NCI-H524 (cell line): ENCODE results near the gene MUC20.
"Not testable (repeated sequence)": the region's sequence is repeated elsewhere in the genome, so short reads cannot be mapped to it uniquely, and the experiment has no call there.

Source experiments
- DNase-seq, 2 experiments: peaks; one replicate each; lab custom pipeline; 2025; lab: John Stamatoyannopoulos, UW

MUC20 gene, protein sequence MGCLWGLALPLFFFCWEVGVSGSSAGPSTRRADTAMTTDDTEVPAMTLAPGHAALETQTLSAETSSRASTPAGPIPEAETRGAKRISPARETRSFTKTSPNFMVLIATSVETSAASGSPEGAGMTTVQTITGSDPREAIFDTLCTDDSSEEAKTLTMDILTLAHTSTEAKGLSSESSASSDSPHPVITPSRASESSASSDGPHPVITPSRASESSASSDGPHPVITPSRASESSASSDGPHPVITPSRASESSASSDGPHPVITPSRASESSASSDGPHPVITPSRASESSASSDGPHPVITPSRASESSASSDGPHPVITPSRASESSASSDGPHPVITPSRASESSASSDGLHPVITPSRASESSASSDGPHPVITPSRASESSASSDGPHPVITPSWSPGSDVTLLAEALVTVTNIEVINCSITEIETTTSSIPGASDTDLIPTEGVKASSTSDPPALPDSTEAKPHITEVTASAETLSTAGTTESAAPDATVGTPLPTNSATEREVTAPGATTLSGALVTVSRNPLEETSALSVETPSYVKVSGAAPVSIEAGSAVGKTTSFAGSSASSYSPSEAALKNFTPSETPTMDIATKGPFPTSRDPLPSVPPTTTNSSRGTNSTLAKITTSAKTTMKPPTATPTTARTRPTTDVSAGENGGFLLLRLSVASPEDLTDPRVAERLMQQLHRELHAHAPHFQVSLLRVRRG

DNA sequence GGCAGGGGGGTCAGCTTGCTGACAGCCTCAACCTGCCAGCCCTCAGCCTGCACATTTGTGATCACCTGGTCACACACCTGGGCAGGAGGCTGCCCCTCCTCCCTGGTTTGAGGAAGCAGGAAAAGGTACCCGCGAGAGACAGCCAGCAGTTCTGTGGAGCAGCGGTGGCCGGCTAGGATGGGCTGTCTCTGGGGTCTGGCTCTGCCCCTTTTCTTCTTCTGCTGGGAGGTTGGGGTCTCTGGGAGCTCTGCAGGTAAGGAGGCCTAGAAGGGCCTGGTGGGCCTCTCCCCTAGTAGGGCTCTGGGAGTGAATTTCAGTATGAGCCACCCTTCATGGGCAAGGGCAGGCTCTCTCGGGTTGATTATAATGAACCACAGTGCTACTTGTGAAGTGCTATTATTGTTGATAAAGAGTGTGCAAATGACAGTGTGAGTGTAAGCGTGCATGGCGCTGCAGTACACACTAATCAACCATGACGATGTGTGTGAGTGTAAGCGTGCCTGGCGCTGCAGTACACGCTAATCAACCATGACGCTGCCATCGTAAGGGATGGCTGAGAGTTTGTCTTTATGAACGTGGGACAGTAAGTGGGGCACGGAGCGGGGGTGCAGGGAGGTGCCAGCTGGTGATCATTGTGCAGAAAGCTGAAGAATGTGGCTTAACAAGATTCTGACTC, at the start of gene MUC20:
MUC20 (plus strand) TSS at position 148 of the 676 bp plus-strand sequence; CDS start at position 178, 30 bp downstream.
- DNase-seq, result not testable (repeated sequence)

DNA sequence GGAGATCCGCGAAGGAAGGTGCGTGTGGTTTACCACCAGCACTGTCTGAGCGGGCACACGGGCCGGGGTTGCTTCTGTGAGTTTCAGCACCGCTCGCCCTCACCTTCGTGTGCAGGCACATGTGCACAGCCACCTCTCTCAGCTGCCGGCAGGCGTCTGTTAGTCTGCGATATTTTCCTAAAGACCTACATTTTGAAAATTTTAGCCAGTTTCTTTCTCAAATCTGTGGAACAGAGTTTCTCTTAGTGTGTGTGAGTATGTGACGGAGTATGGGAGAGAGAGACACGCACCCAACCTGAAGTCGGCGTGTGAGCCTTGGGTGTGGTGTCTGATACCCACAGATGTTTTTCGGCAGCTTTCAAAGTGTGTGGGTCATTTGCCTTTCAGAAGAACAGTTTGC, 49.5 kb upstream of the MUC20 start:
- DNase-seq, result not testable (repeated sequence)

DNA sequence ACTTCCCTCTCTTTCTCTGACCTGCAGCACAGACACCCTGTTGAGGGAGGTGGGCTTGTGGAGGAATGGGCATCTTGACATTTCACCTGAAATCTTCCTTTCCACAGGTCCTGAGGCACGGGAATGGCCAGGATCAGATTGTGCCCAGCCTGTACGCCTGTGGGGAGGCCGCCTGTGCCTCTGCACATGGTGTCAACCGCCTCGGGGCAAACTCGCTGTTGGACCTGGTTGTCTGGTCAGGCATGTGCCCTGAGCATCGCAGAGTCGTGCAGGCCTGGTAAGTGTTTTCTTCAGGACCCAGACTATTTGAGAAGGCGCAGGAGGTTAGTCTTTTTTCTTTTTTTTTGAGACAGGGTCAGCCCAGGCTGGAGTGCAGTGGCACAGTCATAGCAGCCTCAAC, 47.1 kb upstream of the MUC20 start:
- DNase-seq, result not testable (repeated sequence)

DNA sequence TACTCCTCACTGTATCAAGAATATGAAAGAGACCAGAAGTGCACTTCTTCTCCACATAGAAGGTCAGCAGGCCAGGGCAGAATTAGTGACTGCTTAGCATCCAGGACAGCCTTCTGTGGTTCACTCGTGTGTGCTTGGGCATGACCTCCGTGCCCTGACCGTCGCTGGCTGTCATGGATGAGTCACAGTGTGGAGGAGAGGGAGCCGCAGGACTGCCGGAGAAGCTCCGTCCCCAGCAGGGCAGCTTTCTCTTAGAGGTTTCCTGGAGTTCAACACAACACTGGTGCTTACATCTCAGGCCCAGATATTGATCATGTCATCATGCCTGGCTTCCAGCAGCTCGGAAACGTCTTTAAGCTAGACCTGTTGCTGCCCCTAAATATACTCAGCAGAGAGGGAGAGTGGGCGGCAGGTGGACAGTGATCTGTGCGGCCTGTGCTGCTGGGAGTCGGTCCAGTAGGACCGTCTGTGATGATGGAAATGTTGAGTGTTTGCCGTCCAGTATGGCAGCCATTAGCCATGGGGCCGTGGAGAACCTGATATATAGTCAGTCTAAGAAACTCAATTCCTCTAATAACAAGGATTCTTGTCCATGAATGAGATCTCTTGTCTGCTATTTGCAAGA, 42.3 kb upstream of the MUC20 start:
- DNase-seq, result not testable (repeated sequence)

DNA sequence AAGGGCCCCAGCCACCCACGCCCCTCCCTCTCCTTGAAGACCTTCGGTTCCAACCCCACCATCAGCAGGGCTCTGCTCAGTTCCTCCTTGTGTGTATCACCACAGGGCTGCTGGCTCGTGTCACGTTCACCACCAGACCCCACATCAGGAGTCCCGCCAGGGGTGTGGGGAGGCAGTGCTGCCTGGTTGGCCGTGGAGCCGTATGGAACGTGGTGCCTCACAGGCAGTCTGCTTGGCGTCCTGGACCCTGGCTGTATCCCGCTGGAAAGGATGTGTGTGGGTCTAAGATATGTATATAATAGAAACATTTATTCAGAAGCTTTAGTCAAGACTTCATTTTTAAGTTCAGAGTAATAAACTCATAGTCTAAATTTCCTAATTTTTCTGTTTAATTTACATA, 40.1 kb upstream of the MUC20 start:
- DNase-seq, result not testable (repeated sequence)

DNA sequence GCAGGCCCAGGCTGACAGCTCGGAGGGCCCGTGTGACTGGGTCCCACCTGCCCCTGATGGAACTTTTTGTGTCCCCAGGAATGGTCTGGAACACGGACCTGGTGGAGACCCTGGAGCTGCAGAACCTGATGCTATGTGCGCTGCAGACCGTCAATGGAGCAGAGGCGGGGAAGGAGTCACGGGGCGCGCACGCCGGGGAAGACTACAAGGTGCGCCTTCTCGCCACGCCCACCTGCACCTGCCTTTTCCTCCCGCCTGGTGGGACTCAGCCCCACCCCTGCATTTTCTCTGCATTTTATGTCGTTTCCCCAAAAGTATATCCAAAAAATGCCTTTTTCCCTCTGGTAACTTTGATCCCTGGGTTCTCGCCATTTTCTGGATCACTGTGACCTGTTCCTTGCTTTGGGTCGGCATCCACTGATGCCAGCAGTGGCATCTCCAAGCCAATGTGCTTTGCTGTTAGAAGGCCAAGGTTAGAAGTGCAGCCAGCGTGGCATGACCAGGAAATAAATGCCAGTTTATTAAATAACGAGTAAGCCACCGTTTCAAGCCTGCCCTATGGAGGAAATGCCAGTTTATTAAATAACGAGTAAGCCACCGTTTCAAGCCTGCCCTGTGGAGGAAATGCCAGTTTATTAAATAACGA, 39.2 kb upstream of the MUC20 start:
- DNase-seq, result not testable (repeated sequence)

DNA sequence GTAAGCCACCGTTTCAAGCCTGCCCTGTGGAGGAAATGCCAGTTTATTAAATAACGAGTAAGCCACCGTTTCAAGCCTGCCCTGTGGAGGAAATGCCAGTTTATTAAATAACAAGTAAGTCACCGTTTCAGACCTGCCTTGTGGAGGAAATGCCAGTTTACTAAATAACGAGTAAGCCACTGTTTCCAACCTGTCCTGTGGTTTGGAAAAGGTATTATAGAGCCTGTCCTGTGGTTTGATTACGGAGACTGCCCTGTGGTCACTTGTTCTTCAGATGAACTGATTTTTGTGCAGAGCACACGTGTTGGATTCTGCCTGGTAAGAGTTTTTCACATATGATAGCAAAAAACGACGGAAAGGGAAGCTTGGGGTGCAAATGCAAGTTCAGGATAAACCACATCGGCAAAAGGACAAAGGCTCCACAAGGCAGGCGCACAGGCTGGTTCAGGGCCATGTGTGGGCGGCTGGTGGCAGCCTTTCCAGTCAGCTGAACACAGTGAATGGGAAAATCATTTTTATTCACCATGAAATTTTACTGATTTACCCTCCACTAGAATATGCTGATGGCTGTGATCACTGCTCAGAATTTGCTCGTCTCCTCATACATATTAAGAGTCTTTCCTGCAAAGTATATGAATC, 38.6 kb upstream of the MUC20 start:
- not testable (repeated sequence) for DNase-seq

DNA sequence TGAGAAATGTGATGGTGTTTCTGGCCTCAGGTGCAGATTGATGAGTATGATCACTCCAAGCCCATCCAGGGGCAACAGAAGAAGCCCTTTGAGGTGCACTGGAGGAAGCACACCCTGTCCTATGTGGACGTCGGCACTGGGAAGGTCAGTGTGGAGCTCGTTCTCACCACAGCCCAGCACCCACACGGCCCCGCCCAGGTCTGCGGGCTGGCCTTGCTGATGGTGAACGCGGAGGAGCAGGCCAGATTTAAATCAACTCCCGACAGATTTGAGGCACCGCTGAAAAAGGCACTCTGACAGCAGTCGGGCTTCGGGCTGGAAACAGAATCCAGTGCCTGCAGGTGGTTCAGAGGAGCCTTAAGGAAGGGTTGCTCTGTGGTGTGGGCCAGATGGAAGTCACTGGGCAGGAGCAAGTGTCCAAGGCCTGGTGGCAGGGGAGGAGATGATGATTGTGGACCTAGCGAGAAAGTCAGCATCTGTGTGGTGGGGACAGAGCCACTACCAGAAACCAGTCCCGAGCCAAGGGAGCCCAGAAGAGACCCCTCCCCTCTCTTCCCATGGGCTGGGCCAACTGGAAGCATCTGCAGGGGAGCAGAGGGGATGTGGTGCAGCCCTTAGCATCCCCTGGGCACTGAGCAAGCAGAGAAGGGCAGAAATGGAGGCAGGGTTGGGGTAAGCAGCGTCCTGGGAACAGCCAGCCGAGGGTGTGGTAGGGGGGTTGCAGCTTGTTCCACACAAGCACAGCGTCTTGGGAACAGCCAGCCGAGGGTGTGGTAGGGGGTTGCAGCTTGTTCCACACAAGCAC, 36.9 kb upstream of the MUC20 start:
- DNase-seq, result not testable (repeated sequence)

DNA sequence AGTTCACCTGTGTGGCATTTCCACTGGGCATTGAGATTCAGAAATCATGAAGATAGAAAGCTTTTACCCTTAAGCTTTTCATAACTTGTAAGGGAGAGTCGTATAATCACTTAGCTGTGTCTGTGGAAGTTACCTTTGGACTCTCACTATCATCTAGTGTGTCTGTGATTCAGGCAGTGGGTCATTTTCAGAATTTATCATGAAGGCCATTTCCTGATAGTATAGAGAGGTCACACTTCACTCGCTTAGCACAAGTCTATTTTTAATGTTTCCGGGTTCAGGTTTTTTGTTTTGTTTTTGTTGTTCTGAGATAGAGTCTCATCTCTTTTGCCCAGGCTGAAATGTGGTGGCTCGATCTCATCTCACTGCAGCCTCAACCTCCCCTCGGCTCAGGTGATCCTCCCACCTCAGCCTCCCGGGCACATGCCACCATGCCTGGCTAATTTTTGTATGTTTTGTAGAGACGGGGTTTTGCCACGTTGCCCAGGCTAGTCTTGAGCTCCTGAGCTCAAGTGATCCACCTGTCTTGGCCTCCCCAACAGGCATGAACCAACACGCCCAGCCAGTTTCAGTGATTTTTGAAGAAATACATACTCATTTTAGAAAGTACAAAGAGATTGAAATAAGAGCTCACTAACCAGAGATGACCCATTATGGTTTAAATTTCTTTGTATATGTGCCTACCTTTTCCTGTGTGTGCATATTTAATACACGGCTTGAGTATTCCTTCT, 36.1 kb upstream of the MUC20 start:
- not testable (repeated sequence) for DNase-seq

DNA sequence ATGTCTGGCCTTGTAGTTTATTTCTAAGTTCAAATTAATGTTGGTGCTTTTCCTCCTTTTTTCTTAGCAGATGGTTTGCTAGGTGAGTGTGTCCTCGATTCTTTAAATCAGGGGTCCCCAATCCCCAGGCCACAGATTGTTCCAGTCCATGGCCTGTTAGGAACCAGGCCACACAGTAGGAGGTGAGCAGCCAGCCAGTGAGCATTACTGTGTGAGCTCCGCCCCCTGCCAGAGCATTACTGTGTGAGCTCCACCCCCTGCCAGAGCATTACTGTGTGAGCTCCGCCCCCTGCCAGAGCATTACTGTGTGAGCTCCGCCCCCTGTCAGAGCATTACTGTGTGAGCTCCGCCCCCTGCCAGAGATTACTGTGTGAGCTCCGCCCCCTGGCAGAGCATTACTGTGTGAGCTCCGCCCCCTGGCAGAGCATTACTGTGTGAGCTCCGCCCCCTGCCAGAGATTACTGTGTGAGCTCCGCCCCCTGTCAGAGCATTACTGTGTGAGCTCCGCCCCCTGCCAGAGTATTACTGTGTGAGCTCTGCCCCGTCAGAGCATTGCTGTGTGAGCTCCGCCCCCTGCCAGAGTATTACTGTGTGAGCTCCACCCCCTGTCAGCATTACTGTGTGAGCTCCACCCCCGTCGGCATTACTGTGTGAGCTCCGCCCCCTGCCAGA, 34.1 kb upstream of the MUC20 start:
- DNase-seq, result not testable (repeated sequence)

DNA sequence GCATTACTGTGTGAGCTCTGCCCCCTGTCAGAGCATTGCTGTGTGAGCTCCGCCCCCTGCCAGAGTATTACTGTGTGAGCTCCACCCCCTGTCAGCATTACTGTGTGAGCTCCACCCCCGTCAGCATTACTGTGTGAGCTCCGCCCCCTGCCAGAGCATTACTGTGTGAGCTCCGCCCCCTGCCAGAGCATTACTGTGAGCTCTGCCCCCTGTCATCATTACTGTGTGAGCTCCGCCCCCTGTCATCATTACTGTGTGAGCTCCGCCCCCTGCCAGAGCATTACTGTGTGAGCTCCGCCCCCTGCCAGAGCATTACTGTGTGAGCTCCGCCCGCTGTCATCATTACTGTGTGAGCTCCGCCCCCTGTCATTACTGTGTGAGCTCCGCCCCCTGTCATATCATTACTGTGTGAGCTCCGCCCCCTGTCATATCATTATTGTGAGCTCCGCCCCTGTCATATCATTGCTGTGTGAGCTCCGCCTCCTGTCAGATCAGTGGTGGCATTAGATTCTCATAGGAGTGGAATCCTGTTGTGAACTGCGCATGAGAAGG, 33.5 kb upstream of the MUC20 start:
- DNase-seq, result not testable (repeated sequence)

DNA sequence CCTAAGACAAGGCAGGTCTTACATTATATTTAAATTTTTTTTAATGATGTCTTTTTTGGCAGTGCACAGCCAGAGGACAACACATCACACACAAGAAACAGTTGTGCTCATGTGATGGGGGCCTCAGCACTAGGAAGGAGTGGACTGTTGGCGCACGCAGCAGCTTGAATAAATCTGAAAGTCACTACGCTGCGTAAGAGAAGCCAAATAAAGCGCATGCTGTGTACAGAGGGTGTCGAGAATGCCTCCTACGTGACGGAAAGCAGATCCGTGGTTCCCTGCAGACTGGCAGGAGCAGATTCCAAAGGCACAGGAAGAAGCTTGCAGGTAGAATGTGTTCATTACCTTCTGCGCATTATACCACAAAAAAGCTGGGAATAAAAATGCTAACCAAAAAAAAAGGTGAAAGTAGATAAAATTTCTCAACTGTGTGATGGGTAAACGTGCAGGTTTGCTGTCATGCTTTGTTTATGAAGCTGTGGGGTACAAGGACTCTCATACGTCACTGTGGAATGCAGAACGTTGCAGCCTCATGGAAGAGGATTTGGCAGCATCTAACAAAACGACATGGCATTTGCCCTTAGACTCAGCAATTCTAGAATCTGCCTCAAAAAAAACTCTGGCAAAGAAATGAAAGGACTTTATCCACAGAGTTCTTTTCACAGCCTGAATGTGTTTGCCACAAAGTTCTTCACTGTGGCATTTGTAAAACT, 32.2 kb upstream of the MUC20 start:
- not testable (repeated sequence) for DNase-seq

DNA sequence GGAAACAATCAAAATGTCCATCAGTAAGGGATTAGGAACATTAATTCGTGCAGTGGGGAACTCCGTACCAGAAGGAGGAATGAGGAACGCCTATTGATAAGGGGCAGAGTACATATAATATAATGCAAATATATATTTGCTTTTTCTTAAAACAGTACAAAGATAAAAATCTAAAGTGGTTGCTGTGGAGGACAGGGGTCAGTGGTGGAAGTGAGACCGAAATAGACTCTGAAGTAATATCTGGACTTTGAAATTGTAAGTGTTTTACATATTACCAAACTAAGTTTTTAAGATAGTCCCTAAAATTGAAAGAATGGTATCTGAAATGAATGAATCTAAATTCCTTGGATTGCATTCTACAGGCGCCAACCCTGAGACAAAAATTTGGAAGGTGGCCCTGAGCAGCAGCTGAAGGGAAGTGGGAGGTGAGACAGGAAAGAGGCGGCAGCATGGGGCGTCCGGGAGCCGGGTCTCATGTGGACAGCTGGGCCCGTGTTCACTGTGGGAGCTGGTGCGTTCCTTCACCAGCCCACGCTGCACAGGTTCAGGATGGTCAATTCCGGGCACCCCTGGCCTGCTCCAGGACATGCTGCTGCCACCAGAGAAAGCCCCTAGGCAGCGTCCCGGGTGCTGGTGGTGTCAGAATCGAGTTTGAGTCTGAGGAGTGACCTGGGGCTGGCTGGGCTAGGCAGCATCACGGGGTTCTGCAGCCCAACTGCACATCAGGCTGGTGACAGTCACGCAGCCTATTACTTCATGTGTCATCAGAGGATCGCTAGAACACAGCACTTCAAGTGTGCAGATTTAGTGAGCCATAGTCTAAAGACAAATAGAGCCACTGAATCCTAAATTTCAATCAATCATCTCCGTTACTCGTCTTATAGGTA, 31.4 kb upstream of the MUC20 start:
- DNase-seq, result not testable (repeated sequence)

DNA sequence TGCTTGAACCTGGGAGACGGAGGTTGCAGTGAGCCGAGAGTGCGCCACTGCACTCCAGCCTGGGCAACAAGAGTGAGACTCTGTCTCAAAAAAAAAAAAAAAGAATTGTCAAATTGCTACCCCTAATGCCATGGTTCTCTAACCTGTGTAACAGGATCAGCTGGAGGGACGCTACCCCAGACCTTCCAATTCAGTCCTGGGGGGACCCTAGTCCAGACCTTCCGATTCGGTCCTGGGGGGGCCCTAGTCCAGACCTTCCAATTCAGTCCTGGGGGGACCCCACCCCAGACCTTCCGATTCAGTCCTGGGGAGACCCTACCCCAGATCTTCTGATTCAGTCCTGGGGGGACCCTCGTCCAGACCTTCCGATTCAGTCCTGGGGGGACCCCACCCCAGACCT, 29.8 kb upstream of the MUC20 start:
- DNase-seq, result no peak

DNA sequence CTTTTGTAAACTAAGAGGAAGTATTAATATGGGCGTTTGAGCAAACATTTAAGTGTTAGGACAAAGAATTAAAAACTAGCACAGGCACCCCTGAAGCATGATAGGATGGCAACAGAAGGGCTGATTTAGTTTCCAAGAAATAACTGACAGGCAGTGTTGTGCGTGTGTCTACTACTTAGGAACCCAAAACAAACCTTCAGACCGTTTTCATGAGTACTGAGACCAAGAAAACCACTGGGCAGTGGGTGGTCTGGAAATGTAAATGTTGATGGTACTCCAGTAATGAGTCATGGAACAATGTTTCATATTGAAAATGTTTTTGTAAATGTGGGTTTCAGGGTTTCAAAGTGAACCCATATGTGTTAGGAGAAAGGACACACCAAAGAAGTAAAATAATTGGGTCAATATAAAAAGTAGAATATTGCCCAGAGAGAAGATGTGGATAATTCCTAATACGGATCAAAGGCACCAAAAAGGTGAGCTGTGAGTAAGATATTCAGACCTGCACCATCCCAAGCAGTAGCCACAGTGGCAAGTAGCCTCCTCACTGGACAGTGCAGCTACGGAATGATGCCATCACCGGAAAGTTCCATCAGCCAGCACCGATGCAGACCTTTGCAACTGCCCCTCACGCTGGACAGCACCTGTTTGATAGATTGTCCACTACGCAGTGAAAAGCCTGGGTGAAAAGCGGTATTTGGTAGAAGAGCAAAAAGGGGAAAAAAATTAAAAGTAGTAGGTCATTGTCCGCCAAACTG, 29.0 kb upstream of the MUC20 start:
- DNase-seq, result not testable (repeated sequence)

DNA sequence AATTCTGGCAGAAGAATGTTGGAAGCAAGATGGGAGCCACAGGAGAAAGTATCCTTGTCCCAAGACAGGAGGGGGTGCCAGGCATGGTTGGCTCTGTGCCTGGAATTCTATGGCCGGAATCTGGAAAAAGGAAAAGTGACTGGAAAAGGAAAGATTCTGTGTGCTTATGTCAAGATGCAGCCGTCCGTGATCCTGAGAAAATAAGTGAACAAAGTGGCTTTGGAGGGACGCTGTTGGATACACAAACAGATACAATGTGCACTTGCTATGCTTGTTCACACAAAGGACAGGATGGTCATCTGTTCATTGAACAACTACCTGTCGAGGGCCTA, 28.5 kb upstream of the MUC20 start:
- DNase-seq, result no peak
